Measurements from ENCODE around the gene HS3ST4.

DNA sequence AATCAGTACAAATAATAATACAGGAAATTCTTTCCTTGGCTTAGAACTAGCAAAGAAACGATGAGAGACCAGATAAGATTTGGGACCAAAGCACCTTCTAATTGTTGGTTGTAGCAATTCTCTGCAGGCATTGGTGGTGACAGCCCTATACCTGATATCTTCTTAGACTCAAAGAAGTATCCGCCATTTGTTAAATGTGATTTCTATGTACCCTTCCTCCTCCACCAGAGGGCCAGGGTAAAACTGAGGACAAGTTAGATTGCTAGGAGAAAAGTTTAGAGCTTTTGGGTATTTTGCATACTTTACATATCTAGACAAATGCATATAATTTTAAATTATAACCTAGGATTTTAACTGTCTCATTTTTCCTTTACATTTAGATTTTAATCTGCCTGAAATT, 304.3 kb downstream of the HS3ST4 start:
- no peak for TF ChIP-seq GATA2 (IDR thresholded peaks at IDR 0.05; ENCODE audit: low read depth, low read length)
- TF ChIP-seq GATA3 (IDR thresholded peaks at IDR 0.05; ENCODE audit: low read depth, low read length), result no peak

All from SH-SY5Y (cell line).